SU-DHL-6 (cell line): ENCODE results near the gene MAD2L1BP.

Experiments
- EZH2phosphoT487 ChIP-seq: fragments of 200-600 bp; sonication (generic), shearing (Covaris generic); conservative IDR thresholded peaks from 2 replicates; pipeline ENCODE4 v1.6.1; 2018; ENCODE audit warnings: mild to moderate bottlenecking, antibody characterized with exemption, low read length, moderate library complexity, mixed read lengths
- TF ChIP-seq, protein P1 (sequence below): fragments of 200-600 bp; sonication (generic); IDR thresholded peaks from one replicate; pipeline ENCODE4 v1.5.1; 2017; ENCODE audit warnings: antibody characterized with exemption, mild to moderate bottlenecking, low read length, moderate library complexity; ENCODE audit not compliant: insufficient read depth, poor library complexity, severe bottlenecking

DNA sequence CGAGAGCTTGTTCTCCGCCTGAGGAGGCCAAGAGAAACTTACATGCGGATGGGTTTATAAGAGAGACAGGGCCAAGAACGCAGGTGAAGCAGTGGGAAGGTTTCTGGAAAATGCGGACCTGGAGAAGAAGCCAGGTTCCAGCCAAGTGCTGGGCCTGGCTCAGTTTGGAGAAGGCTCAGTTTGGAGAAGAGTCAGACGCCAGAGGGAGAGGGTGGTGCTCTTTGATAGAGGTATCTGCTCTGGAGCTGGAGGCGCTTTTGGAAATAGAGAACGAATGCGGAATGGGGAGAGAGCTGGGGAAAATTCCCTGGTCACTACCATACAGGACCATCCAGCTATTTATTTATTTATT, 9.9 kb downstream of the MAD2L1BP start:
- TF ChIP-seq, protein P1, sequence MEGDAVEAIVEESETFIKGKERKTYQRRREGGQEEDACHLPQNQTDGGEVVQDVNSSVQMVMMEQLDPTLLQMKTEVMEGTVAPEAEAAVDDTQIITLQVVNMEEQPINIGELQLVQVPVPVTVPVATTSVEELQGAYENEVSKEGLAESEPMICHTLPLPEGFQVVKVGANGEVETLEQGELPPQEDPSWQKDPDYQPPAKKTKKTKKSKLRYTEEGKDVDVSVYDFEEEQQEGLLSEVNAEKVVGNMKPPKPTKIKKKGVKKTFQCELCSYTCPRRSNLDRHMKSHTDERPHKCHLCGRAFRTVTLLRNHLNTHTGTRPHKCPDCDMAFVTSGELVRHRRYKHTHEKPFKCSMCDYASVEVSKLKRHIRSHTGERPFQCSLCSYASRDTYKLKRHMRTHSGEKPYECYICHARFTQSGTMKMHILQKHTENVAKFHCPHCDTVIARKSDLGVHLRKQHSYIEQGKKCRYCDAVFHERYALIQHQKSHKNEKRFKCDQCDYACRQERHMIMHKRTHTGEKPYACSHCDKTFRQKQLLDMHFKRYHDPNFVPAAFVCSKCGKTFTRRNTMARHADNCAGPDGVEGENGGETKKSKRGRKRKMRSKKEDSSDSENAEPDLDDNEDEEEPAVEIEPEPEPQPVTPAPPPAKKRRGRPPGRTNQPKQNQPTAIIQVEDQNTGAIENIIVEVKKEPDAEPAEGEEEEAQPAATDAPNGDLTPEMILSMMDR = no peak
- TF ChIP-seq EZH2phosphoT487 = no peak
